HEK293T (cell line): ENCODE data around the gene OR1Q1.
"Not testable (repeated sequence)": the region's sequence is repeated elsewhere in the genome, so short reads cannot be mapped to it uniquely, and the experiment has no call there.

Experiments
- CTCF ChIA-PET: fragments of 350-600 bp; formaldehyde crosslinking; extraction: SDS; loops from one replicate; lab custom pipeline; 2021; ENCODE audit warnings: antibody characterized with exemption, inconsistent platforms; lab: Yijun Ruan, JAX
- POLR2A ChIA-PET: fragments of 350-600 bp; formaldehyde crosslinking; extraction: SDS; loops from one replicate; lab custom pipeline; 2020; ENCODE audit warnings: antibody characterized with exemption, inconsistent platforms; lab: Yijun Ruan, JAX
- DNase-seq: peaks from one replicate; pipeline ENCODE4 v3.0.0; 2012; ENCODE audit warnings: mixed read lengths; ENCODE audit errors: extremely low spot score
- ARNT ChIP-seq: fragments of 450-650 bp; IDR thresholded peaks from 2 replicates; pipeline ENCODE4 v1.6.1; 2017; ENCODE audit warnings: mild to moderate bottlenecking
- BHLHE40 ChIP-seq: fragments of 450-650 bp; IDR thresholded peaks from 2 replicates; pipeline ENCODE4 v1.6.1; 2016; ENCODE audit warnings: mild to moderate bottlenecking, moderate library complexity, borderline replicate concordance
- CTBP1 ChIP-seq: fragments of 450-650 bp; IDR thresholded peaks from 2 replicates; pipeline ENCODE4 v1.6.1; 2016; ENCODE audit warnings: borderline replicate concordance
- ELF4 ChIP-seq: fragments of 450-650 bp; IDR thresholded peaks from 2 replicates; pipeline ENCODE4 v1.6.1; 2017; ENCODE audit warnings: antibody characterized with exemption
- FOXA1 ChIP-seq: fragments of 450-650 bp; IDR thresholded peaks from 2 replicates; pipeline ENCODE4 v1.6.1; 2016; ENCODE audit warnings: mild to moderate bottlenecking
- FOXK2 ChIP-seq: fragments of 450-650 bp; IDR thresholded peaks from 2 replicates; pipeline ENCODE4 v1.6.1; 2016; ENCODE audit warnings: mild to moderate bottlenecking
- FOXM1 ChIP-seq: fragments of 450-650 bp; IDR thresholded peaks from 2 replicates; pipeline ENCODE4 v1.6.1; 2017; ENCODE audit warnings: mild to moderate bottlenecking, borderline replicate concordance
- HDGF ChIP-seq: fragments of 450-650 bp; IDR thresholded peaks from 2 replicates; pipeline ENCODE4 v1.6.1; 2017; ENCODE audit warnings: antibody characterized with exemption, borderline replicate concordance
- L3MBTL2 ChIP-seq: fragments of 450-650 bp; conservative IDR thresholded peaks from 2 replicates; pipeline ENCODE4 v1.6.1; 2016; ENCODE audit warnings: mild to moderate bottlenecking
- LEF1 ChIP-seq: fragments of 450-650 bp; IDR thresholded peaks from 2 replicates; pipeline ENCODE4 v1.6.1; 2017; ENCODE audit warnings: mild to moderate bottlenecking, borderline replicate concordance
- NFRKB ChIP-seq: fragments of 450-650 bp; IDR thresholded peaks from 2 replicates; pipeline ENCODE4 v1.6.1; 2016; ENCODE audit warnings: mild to moderate bottlenecking, moderate library complexity
- PKNOX1 ChIP-seq: fragments of 450-650 bp; IDR thresholded peaks from 2 replicates; pipeline ENCODE4 v1.6.1; 2016
- SP1 ChIP-seq: fragments of 450-650 bp; IDR thresholded peaks from 2 replicates; pipeline ENCODE4 v1.6.1; 2017
- SUZ12 ChIP-seq: fragments of 450-650 bp; IDR thresholded peaks from 2 replicates; pipeline ENCODE4 v1.6.1; 2016; ENCODE audit warnings: mild to moderate bottlenecking
- TARDBP ChIP-seq: fragments of 450-650 bp; IDR thresholded peaks from 2 replicates; pipeline ENCODE4 v1.6.1; 2016
- ZNF384 ChIP-seq: fragments of 450-650 bp; IDR thresholded peaks from 2 replicates; pipeline ENCODE4 v1.6.1; 2016

Gene OR1Q1

GRCh38 chr9:122614362-122614761, at the start of gene OR1Q1:
Gene OR1Q1, plus strand, starts transcription at chr9:122614738. Its CDS starts 0 bp downstream, at chr9:122614738.
- no peak for DNase-seq
- ChIA-PET POLR2A (no interaction called here), CTCF (no interaction called here)
- peak; percentile 68 for TF ChIP-seq ELF4
- TF ChIP-seq FOXK2, result no peak

- no peak for DNase-seq
- ChIA-PET POLR2A (no interaction called here), CTCF (no interaction called here)
- TF ChIP-seq SUZ12 (no peak), ELF4 (no peak), FOXK2 (no peak), FOXA1 (no peak), TARDBP (no peak), PKNOX1 (no peak), LEF1 (no peak), ARNT (no peak), NFRKB (no peak), L3MBTL2 (no peak), BHLHE40 (no peak), SP1 (no peak), FOXM1 (no peak), HDGF (no peak), CTBP1 (no peak), ZNF384 (no peak)
Observed at GRCh38 chr9:122567901-122568300, 46.6 kb upstream of the OR1Q1 start.

- ChIA-PET POLR2A (no interaction called here), CTCF (no interaction called here)
- TF ChIP-seq FOXA1 (no peak), ELF4 (no peak), HDGF (no peak), SP1 (no peak), FOXK2 (no peak), FOXM1 (no peak)
- DNase-seq, result no peak
Observed at GRCh38 chr9:122572456-122572855, 42.1 kb upstream of the OR1Q1 start.

GRCh38 chr9:122579874-122580273, 34.7 kb upstream of the OR1Q1 start:
- TF ChIP-seq SP1 (no peak), HDGF (no peak), PKNOX1 (no peak), ARNT (no peak), LEF1 (no peak), L3MBTL2 (no peak), TARDBP (no peak), CTBP1 (no peak), FOXM1 (no peak), SUZ12 (no peak), NFRKB (no peak), FOXK2 (no peak), ZNF384 (no peak), BHLHE40 (no peak), ELF4 (no peak)
- POLR2A ChIA-PET, result no interaction called here
- CTCF ChIA-PET, result interaction anchor here (1.2 kb wide), 1 partner anchor 81 kb away, joined by 3 read pairs; no protein-coding TSS in a partner anchor
- no peak for DNase-seq

GRCh38 chr9:122580360-122580759, 34.2 kb upstream of the OR1Q1 start:
- ChIA-PET CTCF (interaction anchor here (1.2 kb wide), 1 partner anchor 82 kb away, joined by 3 read pairs; no protein-coding TSS in a partner anchor), POLR2A (no interaction called here)
- no peak for DNase-seq
- TF ChIP-seq ARNT (no peak), TARDBP (no peak), CTBP1 (no peak), ZNF384 (no peak), SP1 (no peak), PKNOX1 (no peak), ELF4 (no peak), L3MBTL2 (no peak), NFRKB (no peak), HDGF (no peak), SUZ12 (no peak), BHLHE40 (no peak), FOXK2 (no peak), FOXM1 (no peak), LEF1 (no peak), FOXA1 (no peak)

GRCh38 chr9:122583284-122583683, 31.3 kb upstream of the OR1Q1 start, which contains the start of gene OR1L8:
Gene OR1L8, minus strand, starts transcription at chr9:122583384. Its CDS starts 14,907 bp downstream, at chr9:122568477.
- CTCF ChIA-PET, DNase-seq, POLR2A ChIA-PET: not testable (repeated sequence)
